COLO829 (cell line): ENCODE results near the gene CPEB2.

Source experiments
- DNase-seq: peaks from one replicate; pipeline ENCODE4 v3.0.0; 2012; ENCODE audit warnings: low spot score

Gene CPEB2

GRCh38 chr4:15010038-15010585, 7.8 kb downstream of the CPEB2 start:
- no peak for DNase-seq

GRCh38 chr4:15011166-15011565, 8.9 kb downstream of the CPEB2 start:
- no peak for DNase-seq

GRCh38 chr4:15012017-15012788, 9.9 kb downstream of the CPEB2 start:
- DNase-seq = peak; percentile 45

GRCh38 chr4:15013585-15013984, 11.3 kb downstream of the CPEB2 start:
- no peak for DNase-seq

- DNase-seq = no peak
Measured at GRCh38 chr4:15015170-15015569, 12.9 kb downstream of the CPEB2 start.

- no peak for DNase-seq
Measured at GRCh38 chr4:15018361-15018760, 16.1 kb downstream of the CPEB2 start.

- DNase-seq = no peak
Measured at GRCh38 chr4:15020502-15021286, 18.4 kb downstream of the CPEB2 start.

- DNase-seq = no peak
Measured at GRCh38 chr4:15021311-15021710, 19.0 kb downstream of the CPEB2 start.

- DNase-seq = no peak
Measured at GRCh38 chr4:15021946-15022345, 19.7 kb downstream of the CPEB2 start.

- DNase-seq = no peak
Measured at GRCh38 chr4:15024386-15024785, 22.1 kb downstream of the CPEB2 start.

GRCh38 chr4:15025693-15026092, 23.4 kb downstream of the CPEB2 start:
- no peak for DNase-seq

- DNase-seq = no peak
Measured at GRCh38 chr4:15027921-15028435, 25.7 kb downstream of the CPEB2 start.

- no peak for DNase-seq
Measured at GRCh38 chr4:15031197-15031596, 28.9 kb downstream of the CPEB2 start.

- DNase-seq = no peak
Measured at GRCh38 chr4:15031993-15032675, 29.9 kb downstream of the CPEB2 start.

- peak; percentile 48 for DNase-seq
Measured at GRCh38 chr4:15034071-15034764, 31.9 kb downstream of the CPEB2 start.

GRCh38 chr4:15035159-15035558, 32.9 kb downstream of the CPEB2 start:
- DNase-seq = no peak

- DNase-seq = no peak
Measured at GRCh38 chr4:15037923-15038541, 35.8 kb downstream of the CPEB2 start.

- DNase-seq = no peak
Measured at GRCh38 chr4:15040916-15041463, 38.7 kb downstream of the CPEB2 start.

GRCh38 chr4:15042529-15043167, 40.4 kb downstream of the CPEB2 start:
- DNase-seq = no peak

GRCh38 chr4:15043226-15043625, 40.9 kb downstream of the CPEB2 start:
- no peak for DNase-seq
